HepG2 (cell line): ENCODE data around the gene TTBK1. TPM values are rescaled to one million over a fixed set of nuclear protein-coding genes. Genes with fewer than 3 reads are reported as not detected.
A peak's percentile ranks its signal among the peaks of the same experiment; 100 is the strongest.

Experiments
- AKAP8 ChIP-seq: sonication (generic); formaldehyde crosslinking; IDR thresholded peaks from 2 replicates; pipeline ENCODE4 v1.5.1; 2020; ENCODE audit warnings: mild to moderate bottlenecking, missing genetic modification reagents
- ARID2 ChIP-seq: sonication (generic); formaldehyde crosslinking; IDR thresholded peaks from 2 replicates; pipeline ENCODE4 v1.8.1; 2022; ENCODE audit warnings: mild to moderate bottlenecking, missing genetic modification reagents, borderline replicate concordance
- CCDC6 ChIP-seq: sonication (generic); formaldehyde crosslinking; IDR thresholded peaks from 2 replicates; pipeline ENCODE4 v1.8.1; 2022; ENCODE audit warnings: mild to moderate bottlenecking, missing genetic modification reagents, moderate library complexity
- KLF11 ChIP-seq: IDR thresholded peaks from 2 replicates; pipeline ENCODE4 v1.6.1; 2016; ENCODE audit warnings: missing compliant biosample characterization
- NR2F6 ChIP-seq, 2 experiments: IDR thresholded peaks; 2 replicates each; pipeline ENCODE4 v1.6.1; 2016; ENCODE audit warnings: antibody characterized with exemption in 1 of 2, mild to moderate bottlenecking in 1 of 2
- PITX1 ChIP-seq: sonication (generic); formaldehyde crosslinking; IDR thresholded peaks from 2 replicates; pipeline ENCODE4 v1.5.1; 2020; ENCODE audit warnings: mild to moderate bottlenecking, missing genetic modification reagents
- PRMT3 ChIP-seq: sonication (generic); formaldehyde crosslinking; IDR thresholded peaks from 2 replicates; pipeline ENCODE4 v1.8.1; 2022; ENCODE audit warnings: low read depth, mild to moderate bottlenecking, moderate library complexity, missing genetic modification reagents, borderline replicate concordance
- SMC3 ChIP-seq: IDR thresholded peaks from 2 replicates; pipeline ENCODE4 v1.6.1; 2011; ENCODE audit warnings: low read length, improper control_type of control experiment
- SRSF9 ChIP-seq: fragments of 200-400 bp; formaldehyde crosslinking; IDR thresholded peaks from 2 replicates; pipeline ENCODE4 v1.6.1; 2018; ENCODE audit warnings: borderline replicate concordance, mild to moderate bottlenecking, low read depth, low read length; ENCODE audit not compliant: insufficient read depth, poor library complexity, severe bottlenecking
- ZNF143 ChIP-seq: sonication (generic); formaldehyde crosslinking; IDR thresholded peaks from 2 replicates; pipeline ENCODE4 v1.4.0; 2020; ENCODE audit warnings: missing genetic modification reagents
- ZNF556 ChIP-seq: sonication (generic); formaldehyde crosslinking; IDR thresholded peaks from 2 replicates; pipeline ENCODE4 v1.4.0; 2020; ENCODE audit warnings: mild to moderate bottlenecking, missing genetic modification reagents, borderline replicate concordance
- ZNF720 ChIP-seq: sonication (generic); formaldehyde crosslinking; IDR thresholded peaks from 2 replicates; pipeline ENCODE4 v1.4.0; 2020; ENCODE audit warnings: missing genetic modification reagents
- ZSCAN31 ChIP-seq: sonication (generic); formaldehyde crosslinking; IDR thresholded peaks from 2 replicates; pipeline ENCODE4 v1.5.0; 2020; ENCODE audit warnings: low read depth, mild to moderate bottlenecking, missing genetic modification reagents
- polyA plus RNA-seq, 8 experiments: library from polyadenylated mRNA; depleted of rRNA in 3 of 8; stranded (reverse) in 7 of 8; unstranded in 1 of 8; fragments of >200 nt; fragmentation: Illumina TruSeq in 4 of 8; extraction: Trizol in 4 of 8; gene quantifications; 2 replicates each; pipeline versions ENCODE4 v1.2.1 to v1.2.3, GENCODE V29; 2011 to 2016; ENCODE audit warnings: low read depth in 4 of 8, missing spikeins in 1 of 8, mixed read lengths in 1 of 8; ENCODE audit not compliant: insufficient read depth in 1 of 8
- total RNA-seq, 5 experiments: library from RNA; depleted of rRNA; stranded (reverse); fragments of >200 nt; fragmentation: Illumina TruSeq; extraction: Trizol; gene quantifications; 2 replicates each; pipeline ENCODE4 v1.2.3, GENCODE V29; 2016; ENCODE audit warnings: low read depth in 1 of 5
- TF ChIP-seq, protein P1 (sequence below): sonication (generic); formaldehyde crosslinking; conservative IDR thresholded peaks from 2 replicates; pipeline ENCODE4 v1.4.0; 2020; ENCODE audit warnings: mild to moderate bottlenecking, missing genetic modification reagents, moderate library complexity
- TF ChIP-seq, protein P2 (sequence below): sonication (generic); formaldehyde crosslinking; IDR thresholded peaks from 2 replicates; pipeline ENCODE4 v1.8.0; 2022; ENCODE audit warnings: low read depth, missing genetic modification reagents
- TF ChIP-seq, protein P3 (sequence below): sonication (generic); formaldehyde crosslinking; conservative IDR thresholded peaks from 2 replicates; pipeline ENCODE4 v1.8.0; 2022; ENCODE audit warnings: missing genetic modification reagents
- TF ChIP-seq, protein P4 (sequence below): sonication (generic); formaldehyde crosslinking; IDR thresholded peaks from 2 replicates; pipeline ENCODE4 v1.8.0; 2022; ENCODE audit warnings: missing genetic modification reagents, mild to moderate bottlenecking, inconsistent platforms, borderline replicate concordance
- TF ChIP-seq, protein P5 (sequence below): sonication (generic); formaldehyde crosslinking; IDR thresholded peaks from 2 replicates; pipeline ENCODE4 v1.8.1; 2022; ENCODE audit warnings: low read depth, mild to moderate bottlenecking, missing genetic modification reagents

The TTBK1 gene
- total and polyA plus RNA-seq, 2 of the 13 experiments (the other 11 are each of a cell fraction or from before 2014, with no cell fraction given): 0.24 to 0.33 TPM

DNA sequence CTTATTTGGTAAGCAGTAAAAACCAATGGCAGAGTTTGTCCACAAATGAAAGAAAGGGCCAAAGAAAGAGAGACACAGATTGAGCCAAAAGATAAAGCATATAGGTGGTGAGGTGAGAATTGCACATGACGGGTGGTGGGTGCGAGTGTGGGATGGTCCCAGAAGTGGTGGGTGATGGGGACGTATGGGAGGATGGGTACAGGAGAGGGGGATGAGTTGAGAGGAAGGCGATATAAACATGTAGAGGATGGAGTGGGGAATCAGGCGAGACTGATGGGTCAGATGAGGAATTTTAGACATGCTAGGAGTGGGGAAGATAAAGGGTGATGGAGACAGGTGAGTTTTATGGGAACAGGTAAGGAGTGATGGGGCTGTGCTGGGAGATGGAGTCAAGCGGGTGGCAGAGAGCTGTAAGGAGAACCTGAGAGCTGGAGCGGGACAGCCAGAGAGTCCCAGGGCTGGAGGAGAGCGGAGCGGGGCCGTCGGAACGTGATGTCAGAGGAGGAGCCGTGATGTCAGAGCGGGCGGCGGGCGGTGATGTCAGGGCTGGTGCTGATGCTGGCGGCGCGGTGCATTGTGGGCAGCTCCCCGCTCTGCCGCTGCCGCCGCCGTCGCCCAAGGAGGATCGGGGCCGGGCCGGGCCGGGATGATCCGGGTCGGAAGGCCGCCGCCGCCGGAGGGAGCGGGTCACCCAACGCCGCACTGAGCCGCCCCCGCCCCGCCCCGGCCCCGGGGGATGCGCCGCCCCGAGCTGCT, at the start of gene TTBK1 (continued):
- TF ChIP-seq ZNF556 (CRISPR knock-in tag) (no peak), AKAP8 (CRISPR knock-in tag) (no peak), ARID2 (CRISPR knock-in tag) (no peak), KLF11 (no peak), ZNF720 (no peak), PITX1 (CRISPR knock-in tag) (no peak), SMC3 (no peak), SRSF9 (no peak), CCDC6 (no peak), NR2F6 (IDR thresholded peaks at IDR 0.05) (no peak), NR2F6 (CRISPR knock-in tag; IDR thresholded peaks at IDR 0.05) (no peak), ZNF143 (CRISPR knock-in tag) (peak; percentile 82), PRMT3 (CRISPR knock-in tag) (no peak), ZSCAN31 (no peak)
- TF ChIP-seq, protein P1, sequence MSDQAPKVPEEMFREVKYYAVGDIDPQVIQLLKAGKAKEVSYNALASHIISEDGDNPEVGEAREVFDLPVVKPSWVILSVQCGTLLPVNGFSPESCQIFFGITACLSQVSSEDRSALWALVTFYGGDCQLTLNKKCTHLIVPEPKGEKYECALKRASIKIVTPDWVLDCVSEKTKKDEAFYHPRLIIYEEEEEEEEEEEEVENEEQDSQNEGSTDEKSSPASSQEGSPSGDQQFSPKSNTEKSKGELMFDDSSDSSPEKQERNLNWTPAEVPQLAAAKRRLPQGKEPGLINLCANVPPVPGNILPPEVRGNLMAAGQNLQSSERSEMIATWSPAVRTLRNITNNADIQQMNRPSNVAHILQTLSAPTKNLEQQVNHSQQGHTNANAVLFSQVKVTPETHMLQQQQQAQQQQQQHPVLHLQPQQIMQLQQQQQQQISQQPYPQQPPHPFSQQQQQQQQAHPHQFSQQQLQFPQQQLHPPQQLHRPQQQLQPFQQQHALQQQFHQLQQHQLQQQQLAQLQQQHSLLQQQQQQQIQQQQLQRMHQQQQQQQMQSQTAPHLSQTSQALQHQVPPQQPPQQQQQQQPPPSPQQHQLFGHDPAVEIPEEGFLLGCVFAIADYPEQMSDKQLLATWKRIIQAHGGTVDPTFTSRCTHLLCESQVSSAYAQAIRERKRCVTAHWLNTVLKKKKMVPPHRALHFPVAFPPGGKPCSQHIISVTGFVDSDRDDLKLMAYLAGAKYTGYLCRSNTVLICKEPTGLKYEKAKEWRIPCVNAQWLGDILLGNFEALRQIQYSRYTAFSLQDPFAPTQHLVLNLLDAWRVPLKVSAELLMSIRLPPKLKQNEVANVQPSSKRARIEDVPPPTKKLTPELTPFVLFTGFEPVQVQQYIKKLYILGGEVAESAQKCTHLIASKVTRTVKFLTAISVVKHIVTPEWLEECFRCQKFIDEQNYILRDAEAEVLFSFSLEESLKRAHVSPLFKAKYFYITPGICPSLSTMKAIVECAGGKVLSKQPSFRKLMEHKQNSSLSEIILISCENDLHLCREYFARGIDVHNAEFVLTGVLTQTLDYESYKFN (CRISPR knock-in tag): no peak
- TF ChIP-seq, protein P2, sequence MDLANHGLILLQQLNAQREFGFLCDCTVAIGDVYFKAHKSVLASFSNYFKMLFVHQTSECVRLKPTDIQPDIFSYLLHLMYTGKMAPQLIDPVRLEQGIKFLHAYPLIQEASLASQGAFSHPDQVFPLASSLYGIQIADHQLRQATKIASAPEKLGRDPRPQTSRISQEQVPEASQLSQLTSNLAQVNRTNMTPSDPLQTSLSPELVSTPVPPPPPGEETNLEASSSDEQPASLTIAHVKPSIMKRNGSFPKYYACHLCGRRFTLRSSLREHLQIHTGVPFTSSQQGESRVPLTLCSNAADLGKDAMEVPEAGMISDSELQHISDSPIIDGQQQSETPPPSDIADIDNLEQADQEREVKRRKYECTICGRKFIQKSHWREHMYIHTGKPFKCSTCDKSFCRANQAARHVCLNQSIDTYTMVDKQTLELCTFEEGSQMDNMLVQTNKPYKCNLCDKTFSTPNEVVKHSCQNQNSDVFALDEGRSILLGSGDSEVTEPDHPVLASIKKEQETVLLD: no peak
- TF ChIP-seq, protein P3, sequence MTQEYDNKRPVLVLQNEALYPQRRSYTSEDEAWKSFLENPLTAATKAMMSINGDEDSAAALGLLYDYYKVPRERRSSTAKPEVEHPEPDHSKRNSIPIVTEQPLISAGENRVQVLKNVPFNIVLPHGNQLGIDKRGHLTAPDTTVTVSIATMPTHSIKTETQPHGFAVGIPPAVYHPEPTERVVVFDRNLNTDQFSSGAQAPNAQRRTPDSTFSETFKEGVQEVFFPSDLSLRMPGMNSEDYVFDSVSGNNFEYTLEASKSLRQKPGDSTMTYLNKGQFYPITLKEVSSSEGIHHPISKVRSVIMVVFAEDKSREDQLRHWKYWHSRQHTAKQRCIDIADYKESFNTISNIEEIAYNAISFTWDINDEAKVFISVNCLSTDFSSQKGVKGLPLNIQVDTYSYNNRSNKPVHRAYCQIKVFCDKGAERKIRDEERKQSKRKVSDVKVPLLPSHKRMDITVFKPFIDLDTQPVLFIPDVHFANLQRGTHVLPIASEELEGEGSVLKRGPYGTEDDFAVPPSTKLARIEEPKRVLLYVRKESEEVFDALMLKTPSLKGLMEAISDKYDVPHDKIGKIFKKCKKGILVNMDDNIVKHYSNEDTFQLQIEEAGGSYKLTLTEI (CRISPR knock-in tag): no peak
- TF ChIP-seq, protein P4, sequence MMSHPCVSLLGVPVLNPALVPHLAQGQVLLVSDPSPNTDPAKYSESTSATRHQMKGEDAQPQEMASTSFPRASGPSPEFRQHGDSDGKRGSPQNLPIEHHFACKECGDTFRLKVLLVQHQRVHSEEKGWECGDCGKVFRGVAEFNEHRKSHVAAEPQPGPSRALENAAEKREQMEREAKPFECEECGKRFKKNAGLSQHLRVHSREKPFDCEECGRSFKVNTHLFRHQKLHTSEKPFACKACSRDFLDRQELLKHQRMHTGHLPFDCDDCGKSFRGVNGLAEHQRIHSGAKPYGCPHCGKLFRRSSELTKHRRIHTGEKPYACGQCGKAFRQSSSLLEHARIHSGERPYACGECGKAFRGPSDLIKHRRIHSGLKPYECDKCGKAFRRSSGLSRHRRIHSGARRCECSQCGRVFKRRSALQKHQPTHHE: no peak
- TF ChIP-seq, protein P5, sequence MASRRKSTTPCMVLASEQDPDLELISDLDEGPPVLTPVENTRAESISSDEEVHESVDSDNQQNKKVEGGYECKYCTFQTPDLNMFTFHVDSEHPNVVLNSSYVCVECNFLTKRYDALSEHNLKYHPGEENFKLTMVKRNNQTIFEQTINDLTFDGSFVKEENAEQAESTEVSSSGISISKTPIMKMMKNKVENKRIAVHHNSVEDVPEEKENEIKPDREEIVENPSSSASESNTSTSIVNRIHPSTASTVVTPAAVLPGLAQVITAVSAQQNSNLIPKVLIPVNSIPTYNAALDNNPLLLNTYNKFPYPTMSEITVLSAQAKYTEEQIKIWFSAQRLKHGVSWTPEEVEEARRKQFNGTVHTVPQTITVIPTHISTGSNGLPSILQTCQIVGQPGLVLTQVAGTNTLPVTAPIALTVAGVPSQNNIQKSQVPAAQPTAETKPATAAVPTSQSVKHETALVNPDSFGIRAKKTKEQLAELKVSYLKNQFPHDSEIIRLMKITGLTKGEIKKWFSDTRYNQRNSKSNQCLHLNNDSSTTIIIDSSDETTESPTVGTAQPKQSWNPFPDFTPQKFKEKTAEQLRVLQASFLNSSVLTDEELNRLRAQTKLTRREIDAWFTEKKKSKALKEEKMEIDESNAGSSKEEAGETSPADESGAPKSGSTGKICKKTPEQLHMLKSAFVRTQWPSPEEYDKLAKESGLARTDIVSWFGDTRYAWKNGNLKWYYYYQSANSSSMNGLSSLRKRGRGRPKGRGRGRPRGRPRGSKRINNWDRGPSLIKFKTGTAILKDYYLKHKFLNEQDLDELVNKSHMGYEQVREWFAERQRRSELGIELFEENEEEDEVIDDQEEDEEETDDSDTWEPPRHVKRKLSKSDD (CRISPR knock-in tag): no peak
